Frontal cortex (tissue), 4 donors: ENCODE measurements around the gene KCNK13. TPM values are rescaled to one million over a fixed set of nuclear protein-coding genes. Genes with fewer than 3 reads are reported as not detected.
"Not testable (repeated sequence)": the region's sequence is repeated elsewhere in the genome, so short reads cannot be mapped to it uniquely, and the experiment has no call there.

Source experiments
- DNase-seq, 2 donors: peaks; one replicate each; pipeline ENCODE4 v3.0.0; 2012; ENCODE audit warnings: low spot score in 2 of 2
- FAIRE-seq: peaks from 2 replicates; lab custom pipeline; 2012; peaks lifted over from hg19 to GRCh38; lab: Jason Lieb, UNC
- small RNA-seq: library from RNA; depleted of rRNA; stranded (forward); fragments of <200 nt; gene quantifications from one replicate; pipeline ENCODE3, GENCODE V24; 2014
- total RNA-seq: library from RNA; depleted of rRNA; stranded (reverse); fragments of >200 nt; gene quantifications from one replicate; pipeline ENCODE4 v1.2.3, GENCODE V29; 2014
- donor health status: control.
- donor health status: control.
- donor health status: control.

KCNK13 gene
- total RNA-seq, 1 donor from 2014 or later = 0.82 TPM

DNA sequence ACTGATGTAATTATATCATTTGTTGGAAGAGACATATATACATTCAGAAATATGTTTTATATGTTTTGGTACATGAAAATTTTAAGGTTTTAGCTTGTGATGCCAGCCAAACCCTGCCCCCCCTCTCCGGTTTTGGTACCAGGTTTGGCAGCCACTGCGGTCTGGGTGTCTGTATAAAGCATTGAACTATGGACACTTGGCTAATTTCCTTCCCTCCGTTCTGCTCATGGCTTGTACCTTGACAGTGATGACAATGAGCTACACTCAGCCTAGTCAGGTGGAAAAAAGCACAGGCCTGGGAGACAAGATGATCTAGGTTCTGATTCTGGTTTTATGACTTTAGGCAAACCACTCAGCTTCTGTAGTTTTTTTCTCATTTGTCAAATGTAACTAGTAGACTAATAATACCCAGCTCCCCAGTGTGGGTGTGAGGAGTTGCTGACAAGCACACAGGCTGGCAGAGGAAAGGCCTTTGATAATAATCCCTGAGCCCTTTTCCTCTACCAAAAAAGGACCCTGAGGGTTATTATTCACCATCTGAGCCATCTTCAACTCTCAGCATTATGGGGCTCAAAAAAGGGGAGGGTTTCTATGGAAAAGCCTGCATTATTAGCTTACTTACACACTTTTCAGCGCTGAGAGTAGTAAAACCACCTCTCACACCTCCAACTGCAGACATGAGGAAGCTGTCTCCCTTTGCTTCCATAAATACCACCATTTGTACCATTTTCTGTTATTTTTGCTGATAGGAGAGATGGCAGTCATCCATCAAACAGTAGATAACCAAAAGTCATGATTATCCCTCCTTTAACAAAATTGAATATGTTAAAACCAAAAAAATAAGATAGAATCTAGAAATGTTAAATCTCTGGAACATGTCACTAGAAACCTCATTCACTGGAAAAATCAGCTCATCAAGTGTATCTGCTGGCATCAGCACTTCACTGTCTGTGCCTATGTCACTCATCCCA, 118.3 kb downstream of the KCNK13 start:
- FAIRE-seq (no peak), DNase-seq (no peak)

DNA sequence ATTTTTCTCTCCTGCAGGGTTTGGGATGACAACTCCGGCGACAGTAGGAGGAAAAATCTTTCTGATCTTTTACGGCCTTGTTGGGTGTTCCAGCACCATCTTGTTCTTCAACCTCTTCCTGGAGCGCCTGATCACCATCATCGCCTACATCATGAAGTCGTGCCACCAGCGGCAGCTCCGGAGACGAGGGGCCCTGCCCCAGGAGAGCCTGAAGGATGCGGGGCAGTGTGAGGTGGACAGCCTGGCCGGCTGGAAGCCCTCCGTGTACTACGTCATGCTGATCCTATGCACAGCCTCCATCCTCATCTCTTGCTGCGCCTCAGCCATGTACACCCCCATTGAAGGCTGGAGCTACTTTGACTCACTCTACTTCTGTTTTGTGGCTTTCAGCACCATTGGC, 122.3 kb downstream of the KCNK13 start:
- DNase-seq (no peak), FAIRE-seq (no peak)

DNA sequence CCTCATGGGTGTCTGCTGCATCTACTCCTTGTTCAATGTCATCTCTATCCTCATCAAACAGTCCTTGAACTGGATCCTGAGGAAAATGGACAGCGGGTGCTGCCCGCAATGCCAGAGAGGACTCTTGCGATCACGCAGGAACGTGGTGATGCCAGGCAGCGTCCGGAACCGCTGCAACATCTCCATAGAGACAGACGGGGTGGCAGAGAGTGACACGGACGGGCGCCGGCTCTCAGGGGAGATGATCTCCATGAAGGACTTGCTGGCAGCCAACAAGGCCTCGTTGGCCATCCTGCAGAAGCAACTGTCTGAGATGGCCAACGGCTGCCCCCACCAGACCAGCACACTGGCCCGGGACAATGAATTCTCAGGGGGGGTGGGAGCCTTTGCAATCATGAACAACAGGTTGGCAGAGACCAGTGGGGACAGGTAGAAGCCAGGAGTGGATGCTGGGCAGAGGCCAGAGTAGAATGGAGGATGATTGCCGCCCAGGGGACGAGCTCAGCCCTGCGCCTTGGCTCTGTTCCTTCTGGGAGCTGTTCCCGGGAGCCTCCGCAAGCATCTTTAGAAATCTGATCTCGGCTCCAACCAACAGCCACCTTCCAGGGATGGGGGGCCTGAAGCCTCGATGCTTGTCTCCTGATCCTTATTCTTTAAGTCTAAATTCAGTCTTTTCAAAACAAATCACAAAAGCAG, 122.9 kb downstream of the KCNK13 start:
- FAIRE-seq = no peak
- DNase-seq = no peak

DNA sequence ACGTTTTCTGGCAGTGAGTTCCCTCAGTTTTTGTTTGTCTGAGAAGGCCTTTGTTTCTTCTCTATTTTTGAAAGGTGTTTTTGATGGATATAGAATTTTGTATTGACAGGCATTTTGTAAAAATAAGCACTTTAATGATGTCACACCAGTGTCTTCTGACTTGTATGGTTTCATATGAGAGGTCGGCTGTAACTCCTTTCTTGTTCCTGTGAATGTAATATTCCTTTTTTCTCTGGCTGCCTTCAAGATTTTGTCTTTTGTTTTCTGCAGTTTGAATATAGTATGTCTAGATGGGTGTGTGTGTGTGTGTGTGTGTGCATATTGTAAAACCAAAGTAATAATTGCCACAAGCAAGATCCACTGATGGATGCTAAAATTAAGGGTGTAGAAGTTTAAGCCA, 126.8 kb downstream of the KCNK13 start:
- DNase-seq = no peak
- no peak for FAIRE-seq

DNA sequence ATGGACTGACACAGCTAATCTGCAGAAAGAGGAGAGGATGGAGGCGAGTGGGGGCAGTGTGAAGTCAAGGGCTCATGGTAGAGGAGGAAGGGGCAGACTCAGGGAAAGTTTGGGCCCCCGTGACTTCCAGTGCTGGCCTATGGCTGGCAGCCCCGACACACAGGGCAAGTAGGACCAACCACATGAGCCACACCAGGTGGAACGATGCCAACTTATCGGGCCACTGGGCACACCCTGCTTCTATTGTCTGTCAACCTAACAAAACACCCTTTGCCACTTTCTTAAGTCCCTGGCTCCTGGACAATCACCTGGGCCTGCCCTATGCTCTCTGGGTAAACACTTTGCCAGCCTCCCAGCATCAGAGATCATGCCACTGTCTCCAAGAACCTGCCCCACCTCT, 129.4 kb downstream of the KCNK13 start:
- FAIRE-seq = no peak
- DNase-seq = no peak

DNA sequence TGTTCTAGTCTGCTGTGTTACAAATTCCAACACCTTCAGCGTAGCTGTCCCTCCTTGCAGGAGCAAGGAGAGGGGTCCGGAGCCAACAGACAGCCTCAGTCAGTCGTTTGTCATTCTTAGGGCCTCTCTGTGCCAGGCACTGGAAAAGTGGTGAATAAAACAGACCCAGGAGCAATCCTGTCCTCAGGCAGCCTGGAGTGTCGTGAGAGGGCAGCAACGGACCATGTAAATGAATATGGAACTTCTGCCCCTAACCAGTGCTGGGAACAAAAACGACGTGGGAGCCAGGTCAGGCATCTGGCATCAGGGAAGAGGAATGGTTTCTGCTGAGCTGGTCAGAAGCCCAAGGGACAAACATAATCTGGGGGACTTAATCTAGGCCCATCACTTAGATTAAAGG, 129.8 kb downstream of the KCNK13 start:
- FAIRE-seq (no peak), DNase-seq (no peak)

DNA sequence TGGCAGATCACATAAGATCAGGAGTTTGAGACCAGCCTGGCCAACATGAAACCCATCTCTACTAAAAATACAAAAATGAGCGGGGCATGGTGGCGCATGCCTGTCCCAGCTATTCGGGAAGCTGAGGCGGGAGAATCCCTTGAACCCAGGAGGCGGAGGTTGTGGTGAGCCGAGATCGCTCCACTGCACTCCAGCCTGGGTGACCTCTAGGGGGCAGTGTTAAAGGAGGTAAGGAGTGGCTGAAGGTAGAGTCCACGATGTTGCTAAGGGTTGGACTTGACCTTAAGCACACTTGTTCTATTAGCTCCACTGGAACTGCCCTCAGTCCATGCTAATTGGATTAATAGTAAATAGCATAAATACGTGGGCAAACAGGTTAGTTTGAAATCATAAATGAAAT, 132.1 kb downstream of the KCNK13 start:
- no peak for FAIRE-seq
- no peak for DNase-seq

DNA sequence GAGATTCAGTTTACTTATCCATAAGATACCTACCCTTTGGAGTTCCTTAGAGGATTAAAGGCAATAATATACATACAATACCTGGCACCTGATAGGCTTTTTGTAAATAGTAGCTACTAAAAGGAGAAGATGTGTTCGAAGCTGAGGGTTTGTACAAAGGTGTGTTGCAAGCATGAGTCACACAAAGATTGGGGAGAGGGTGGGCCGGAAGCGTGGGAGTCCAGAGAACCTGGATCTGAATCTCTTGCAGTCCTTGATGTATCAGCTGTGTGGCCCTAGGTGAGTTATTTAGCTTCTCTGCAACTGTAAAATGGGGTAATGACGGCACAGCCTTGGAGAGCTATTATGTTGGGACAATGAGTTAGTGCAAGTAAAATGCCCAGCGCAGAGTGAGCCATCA, 132.9 kb downstream of the KCNK13 start:
- FAIRE-seq (no peak), DNase-seq (no peak)

DNA sequence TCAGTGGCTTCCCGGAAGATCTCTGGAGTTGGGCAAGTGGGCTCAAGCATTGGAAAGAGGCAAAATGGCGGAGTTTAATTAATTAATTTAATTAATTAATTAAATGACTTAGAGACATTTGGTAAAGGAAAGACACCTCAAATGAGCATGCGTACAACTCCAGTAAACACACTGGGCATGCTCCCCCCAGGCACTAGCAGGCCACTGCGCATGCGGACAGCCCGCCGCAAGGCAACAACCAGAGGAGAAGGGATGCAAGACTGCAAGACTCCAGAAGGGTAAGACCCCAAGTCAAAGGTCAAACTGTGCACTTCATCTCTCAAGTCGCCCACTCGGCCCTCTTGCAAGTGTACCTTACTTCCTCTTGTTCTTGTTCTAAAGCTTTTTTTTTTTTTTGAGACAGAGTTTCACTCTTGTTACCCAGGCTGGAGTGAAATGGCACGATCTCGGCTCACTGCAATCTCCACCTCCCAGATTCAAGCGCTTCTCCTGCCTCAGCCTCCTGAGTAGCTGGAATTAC, 136.8 kb downstream of the KCNK13 start:
- no peak for DNase-seq
- FAIRE-seq = no peak

DNA sequence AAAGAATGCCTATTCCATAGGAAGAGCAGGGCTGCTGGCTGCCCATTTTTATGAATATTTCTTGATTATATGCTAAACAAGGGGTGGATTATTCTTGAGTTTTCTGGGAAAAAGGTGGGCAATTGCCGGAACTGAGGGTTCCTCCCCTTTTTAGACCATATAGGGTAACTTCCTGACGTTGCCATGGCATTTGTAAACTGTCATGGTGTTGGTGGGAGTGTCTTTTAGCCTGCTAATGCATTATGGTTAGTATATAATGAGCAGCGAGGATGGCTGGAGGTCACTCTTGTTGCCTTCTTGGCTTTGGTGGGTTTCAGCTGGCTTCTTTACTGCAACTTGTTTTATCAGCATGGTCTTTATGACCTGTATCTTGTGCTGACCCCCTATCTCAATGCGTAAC, 138.8 kb downstream of the KCNK13 start:
- not testable (repeated sequence) for DNase-seq, FAIRE-seq

DNA sequence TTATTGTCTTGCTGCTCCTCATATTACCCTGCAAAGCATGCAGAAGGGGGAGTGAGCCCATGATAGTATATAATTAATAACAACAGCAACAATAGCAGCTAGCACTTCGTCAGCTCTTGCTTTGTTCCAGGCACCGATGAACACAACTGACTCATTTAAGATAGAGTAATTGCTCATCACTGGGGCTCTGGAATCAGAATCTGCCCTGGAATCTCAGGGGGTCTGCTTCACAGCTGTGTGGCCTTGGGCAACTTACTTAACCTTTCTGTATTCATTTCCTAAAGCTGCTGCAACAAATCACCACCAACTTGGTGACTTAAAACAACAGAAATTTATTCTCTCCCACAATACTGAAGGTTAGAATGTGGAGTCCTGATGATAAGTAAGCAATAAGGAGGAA, 139.6 kb downstream of the KCNK13 start:
- no peak for FAIRE-seq
- no peak for DNase-seq

DNA sequence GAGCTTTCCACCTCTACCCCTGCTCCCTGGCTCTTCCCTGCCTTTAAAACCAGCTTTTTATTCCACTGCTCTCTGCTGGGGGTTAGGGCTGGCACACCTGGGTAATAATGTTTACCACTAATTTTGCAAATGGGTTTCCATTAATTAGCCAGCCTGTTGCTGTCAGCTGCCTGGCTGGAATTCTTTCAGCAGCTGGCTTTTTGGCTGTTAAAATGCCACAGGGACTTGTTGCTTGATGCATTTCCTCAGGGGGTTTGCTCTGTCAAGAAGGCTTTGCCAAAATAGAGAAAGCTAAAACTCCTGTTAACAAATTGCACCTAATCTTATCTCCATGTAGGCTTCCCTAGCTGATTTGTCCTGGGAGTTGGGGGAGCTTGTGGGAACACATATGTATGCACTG, 142.7 kb downstream of the KCNK13 start:
- FAIRE-seq = no peak

DNA sequence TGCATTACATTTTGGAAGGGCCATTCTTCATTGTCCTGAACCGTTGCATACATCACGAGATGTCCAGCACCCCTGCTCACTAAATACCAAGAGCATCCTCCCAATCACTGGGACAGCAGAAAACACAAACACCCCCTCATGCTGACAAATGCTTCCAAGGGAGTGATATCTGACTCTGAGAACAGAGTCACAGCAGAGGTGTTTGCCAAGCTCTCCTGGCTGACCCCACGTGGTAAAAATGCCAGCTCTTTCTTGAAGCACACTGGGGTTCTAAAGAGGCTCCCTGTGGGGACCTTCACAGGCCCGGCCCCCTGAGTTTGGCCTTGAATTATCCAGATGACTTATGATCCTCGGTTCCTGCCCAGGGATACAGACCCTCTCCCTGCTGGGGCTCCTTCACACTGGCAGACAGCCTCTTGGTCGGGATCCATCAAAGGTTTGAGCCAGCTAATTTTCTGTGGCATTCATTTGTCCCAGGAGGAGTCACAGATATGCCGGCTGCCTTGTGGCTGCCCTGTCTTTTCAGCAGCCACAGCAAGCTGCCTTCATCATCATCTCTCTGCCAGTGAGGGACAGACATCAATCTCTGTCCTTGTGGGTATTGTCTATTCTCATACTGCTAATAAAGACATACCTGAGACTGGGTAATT, 151.4 kb downstream of the KCNK13 start:
- no peak for DNase-seq
- no peak for FAIRE-seq

More for the DNA sequence above, 142.7 kb downstream of the KCNK13 start:
- DNase-seq = no peak

DNA sequence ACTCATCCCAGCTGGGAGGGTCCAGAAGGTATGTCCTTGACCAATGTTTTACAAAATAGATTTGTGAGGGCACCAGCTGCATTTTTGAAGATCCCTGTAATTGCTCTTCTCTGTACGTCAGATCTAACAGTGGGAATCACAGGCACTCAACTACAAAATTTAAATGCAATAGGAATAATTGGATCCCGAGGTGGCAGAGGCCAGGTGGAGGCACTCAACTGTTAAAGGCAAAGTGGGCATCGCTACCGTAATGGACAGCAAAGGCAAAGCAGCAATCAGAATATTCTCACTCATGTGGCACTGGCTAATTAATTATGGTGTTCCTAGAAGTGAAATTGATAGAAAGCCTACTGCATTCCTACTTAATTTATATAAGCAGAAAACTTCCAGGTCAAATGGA, 166.7 kb downstream of the KCNK13 start:
- no peak for DNase-seq
- no peak for FAIRE-seq

DNA sequence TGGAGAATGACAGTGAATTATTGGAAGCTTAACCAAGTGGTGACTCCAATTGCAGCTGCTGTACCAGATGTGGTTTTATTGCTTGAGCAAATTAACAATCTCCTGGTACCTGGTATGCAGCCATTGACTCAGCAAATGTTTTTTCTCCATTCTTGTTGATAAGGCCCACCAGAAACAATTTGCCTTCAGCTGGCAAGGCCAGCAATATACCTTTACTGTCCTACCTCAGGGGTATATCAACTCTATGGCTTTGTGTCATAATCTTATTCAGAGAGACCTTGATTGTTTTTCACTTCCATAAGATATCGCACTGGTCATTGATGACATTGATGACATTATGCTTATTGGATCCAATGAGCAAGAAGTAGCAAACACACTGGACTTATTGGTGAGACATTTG, 168.1 kb downstream of the KCNK13 start:
- DNase-seq, FAIRE-seq: not testable (repeated sequence)

Small RNA genes lying within 50 kb of the gene (small RNA-seq; reads per million reads assigned to genes)
- gene RF00019 = not detected

Other genes with a start within 250 kb of the KCNK13 start
- gene EFCAB11, start 107.3 kb upstream of the KCNK13 start, total RNA-seq = 5.3 TPM
- 37.1 TPM for gene TDP1, start 106.1 kb upstream of the KCNK13 start, total RNA-seq
- gene PSMC1, start 194.6 kb downstream of the KCNK13 start, total RNA-seq = 56.3 TPM